Lung (tissue), 12 donors: Measurements from ENCODE around the gene BCAS1. TPM values are rescaled to one million over a fixed set of nuclear protein-coding genes. Genes with fewer than 3 reads are reported as not detected.

Source experiments
- ATAC-seq: fragments of 200-7000 bp; cut with Tn5 transposase; one replicate; pipeline ENCODE4 v1.9.1; 2020; ENCODE audit warnings: moderate number of reproducible peaks; ENCODE audit not compliant: insufficient read depth, low FRiP score
- DNase-seq, 3 donors: peaks; one replicate each; pipeline ENCODE4 v3.0.0-alpha.2; 2013 to 2017
- H3K27ac ChIP-seq, 2 donors: one replicate each; pipeline ENCODE4 v1.5.1; 2013; ENCODE audit warnings: mild to moderate bottlenecking in 2 of 2, moderate library complexity in 2 of 2, control low read depth in 1 of 2, inconsistent platforms in 1 of 2, low read depth in 1 of 2, low read length in 1 of 2
- H3K27me3 ChIP-seq, 3 donors: one replicate each; pipeline ENCODE4 v1.5.1; 2013; ENCODE audit warnings: low read length in 2 of 3; ENCODE audit not compliant: control insufficient read depth in 3 of 3, insufficient read depth in 3 of 3
- H3K36me3 ChIP-seq, 4 donors: one replicate each; pipeline ENCODE4 v1.5.1; 2013; ENCODE audit warnings: low read length in 4 of 4, mild to moderate bottlenecking in 1 of 4, moderate library complexity in 1 of 4; ENCODE audit not compliant: control insufficient read depth in 4 of 4, insufficient read depth in 4 of 4
- H3K4me1 ChIP-seq, 5 donors: one replicate each; pipeline ENCODE4 v1.5.1; 2013; ENCODE audit warnings: low read length in 5 of 5, mild to moderate bottlenecking in 2 of 5, moderate library complexity in 1 of 5; ENCODE audit not compliant: control insufficient read depth in 5 of 5, insufficient read depth in 5 of 5
- H3K4me3 ChIP-seq: one replicate; pipeline ENCODE4 v1.5.1; 2013; ENCODE audit warnings: mild to moderate bottlenecking, control low read depth, moderate library complexity
- H3K9ac ChIP-seq, 2 donors: one replicate each; pipeline ENCODE4 v1.5.1; 2013; ENCODE audit warnings: low read length in 2 of 2, control low read depth in 1 of 2; ENCODE audit not compliant: insufficient read depth in 1 of 2
- H3K9me3 ChIP-seq, 4 donors: one replicate each; pipeline ENCODE4 v1.5.1; 2013; ENCODE audit warnings: low read length in 3 of 4, mild to moderate bottlenecking in 1 of 4, moderate library complexity in 1 of 4; ENCODE audit not compliant: control insufficient read depth in 4 of 4, insufficient read depth in 3 of 4
- WGBS, 2 donors: extraction: QIAGEN DNeasy Blood & Tissue Kit; methylation state at CpG; one replicate each; pipeline ENCODE4 v1.1.7; 2013; 5-methylcytosine and 5-hydroxymethylcytosine counted together
- polyA plus RNA-seq, 2 donors: library from polyadenylated mRNA; stranded (reverse); fragments of 200-250 nt; gene quantifications; one replicate each; pipeline ENCODE4 v1.2.1, GENCODE V29; 2013
- total RNA-seq, 2 donors: library from RNA; depleted of rRNA in 1 of 2; stranded (reverse); fragments of >200 nt in 1 of 2; gene quantifications; one replicate each; pipeline ENCODE4 v1.2.1, GENCODE V29; 2014 to 2021
- TF ChIP-seq, protein P1 (sequence below): IDR thresholded peaks from 2 replicates; pipeline ENCODE4 v1.5.1; 2012; ENCODE audit warnings: mild to moderate bottlenecking; ENCODE audit errors: control extremely low read depth, extremely low read depth
- donor health status: control.
- donor health status: control.
- donor health status: Bipolar disorder and iron deficiency.
- donor health status: healthy.
- donor health status: DM: yes; HTN: yes; CAD: no.

BCAS1 gene
- total and polyA plus RNA-seq, 4 donors: 1.2 to 4.0 (median 2.3) TPM

DNA sequence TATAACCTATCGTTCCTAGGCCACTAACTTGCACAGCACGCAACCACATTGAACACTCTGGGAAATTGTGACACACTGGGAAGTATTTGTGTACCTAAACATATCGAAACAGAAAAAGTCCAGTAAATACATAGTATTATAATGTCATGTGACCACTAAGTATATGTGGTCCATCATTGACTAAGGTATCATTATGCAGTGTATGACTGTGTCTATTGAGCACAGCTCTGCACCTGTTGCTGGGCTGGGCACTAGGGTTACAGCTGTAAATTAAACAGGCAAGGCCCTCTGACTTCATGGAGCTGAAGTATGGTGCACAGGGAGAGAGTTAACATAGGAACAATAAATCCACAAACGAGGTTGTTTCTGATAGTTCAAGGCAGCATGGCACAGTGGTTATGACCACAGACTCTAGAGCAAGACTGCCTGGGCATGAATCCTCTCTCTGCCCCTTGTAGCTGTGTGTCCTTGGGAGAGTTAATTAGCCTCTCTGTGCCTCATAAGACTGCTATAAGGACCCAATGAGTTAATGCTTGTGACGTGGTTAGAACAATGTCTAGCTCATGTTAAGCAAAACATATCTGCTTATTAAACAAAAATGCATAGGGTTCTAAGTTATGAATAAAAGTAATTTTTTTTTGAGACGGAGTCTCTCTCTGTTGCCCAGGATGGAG is 10.6 kb downstream of the BCAS1 start:
- H3K27me3 ChIP-seq: peaks cover 0 to 2% (median 0%) of the 10 kb centered on the region in 3 donors
- no peak overlapping the region for H3K4me3 ChIP-seq
- no peak overlapping the region for H3K27ac ChIP-seq
- H3K9ac ChIP-seq: no peak overlapping the region
- no peaks in the 10 kb centered on the region for H3K36me3 ChIP-seq
- no peaks in the 10 kb centered on the region for H3K9me3 ChIP-seq
- no peaks in the 10 kb centered on the region for H3K4me1 ChIP-seq
- DNase-seq: no peak
- TF ChIP-seq, protein P1, sequence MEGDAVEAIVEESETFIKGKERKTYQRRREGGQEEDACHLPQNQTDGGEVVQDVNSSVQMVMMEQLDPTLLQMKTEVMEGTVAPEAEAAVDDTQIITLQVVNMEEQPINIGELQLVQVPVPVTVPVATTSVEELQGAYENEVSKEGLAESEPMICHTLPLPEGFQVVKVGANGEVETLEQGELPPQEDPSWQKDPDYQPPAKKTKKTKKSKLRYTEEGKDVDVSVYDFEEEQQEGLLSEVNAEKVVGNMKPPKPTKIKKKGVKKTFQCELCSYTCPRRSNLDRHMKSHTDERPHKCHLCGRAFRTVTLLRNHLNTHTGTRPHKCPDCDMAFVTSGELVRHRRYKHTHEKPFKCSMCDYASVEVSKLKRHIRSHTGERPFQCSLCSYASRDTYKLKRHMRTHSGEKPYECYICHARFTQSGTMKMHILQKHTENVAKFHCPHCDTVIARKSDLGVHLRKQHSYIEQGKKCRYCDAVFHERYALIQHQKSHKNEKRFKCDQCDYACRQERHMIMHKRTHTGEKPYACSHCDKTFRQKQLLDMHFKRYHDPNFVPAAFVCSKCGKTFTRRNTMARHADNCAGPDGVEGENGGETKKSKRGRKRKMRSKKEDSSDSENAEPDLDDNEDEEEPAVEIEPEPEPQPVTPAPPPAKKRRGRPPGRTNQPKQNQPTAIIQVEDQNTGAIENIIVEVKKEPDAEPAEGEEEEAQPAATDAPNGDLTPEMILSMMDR: no peak
- WGBS, 2 donors: 92 to 93% methylated on average over 6 of the region's 6 CpGs
- no peak for ATAC-seq

DNA sequence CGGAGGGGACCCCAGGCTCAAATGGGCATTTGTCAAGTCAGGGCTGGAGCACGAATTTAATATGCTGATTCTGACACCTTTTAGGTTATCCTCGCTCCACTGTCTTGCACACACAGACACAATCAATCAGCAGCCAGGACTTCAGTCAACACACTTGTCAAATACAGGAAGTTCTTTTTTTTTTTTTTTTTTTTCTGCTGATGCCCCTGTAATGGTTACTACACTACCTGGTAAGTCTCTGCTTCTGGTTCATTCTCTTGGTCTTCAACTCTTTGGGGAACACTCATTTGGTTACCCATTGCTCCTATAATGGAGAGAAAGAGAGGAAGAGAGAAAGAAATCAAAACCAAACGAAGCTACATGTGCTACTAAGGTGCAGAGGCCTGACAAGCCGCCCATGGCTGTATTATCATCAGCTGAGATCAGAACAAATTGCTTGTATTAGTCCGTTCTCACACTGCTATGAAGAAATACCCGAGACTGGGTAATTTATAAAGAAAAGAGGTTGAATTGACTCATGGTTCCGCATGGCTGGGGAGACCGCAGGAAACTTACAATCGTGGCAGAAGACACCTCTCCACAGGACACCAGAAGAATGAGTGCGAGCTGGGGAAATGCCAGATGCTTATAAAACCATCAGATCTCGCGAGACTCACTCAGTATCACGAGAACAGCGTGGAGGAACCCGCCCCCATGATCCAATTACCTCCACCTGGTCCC is 11.8 kb downstream of the BCAS1 start:
- no peaks in the 10 kb centered on the region for H3K4me1 ChIP-seq
- H3K9me3 ChIP-seq: no peaks in the 10 kb centered on the region
- DNase-seq (no peak), ATAC-seq (no peak)
- H3K36me3 ChIP-seq: no peaks in the 10 kb centered on the region
- H3K9ac ChIP-seq: no peak overlapping the region
- WGBS, 2 donors: 76 to 84% methylated on average over 16 of the region's 16 CpGs
- peaks cover 0 to 2% (median 0%) of the 10 kb centered on the region in 3 donors for H3K27me3 ChIP-seq
- no peak overlapping the region for H3K4me3 ChIP-seq
- no peak overlapping the region for H3K27ac ChIP-seq
- TF ChIP-seq, protein P1: no peak

DNA sequence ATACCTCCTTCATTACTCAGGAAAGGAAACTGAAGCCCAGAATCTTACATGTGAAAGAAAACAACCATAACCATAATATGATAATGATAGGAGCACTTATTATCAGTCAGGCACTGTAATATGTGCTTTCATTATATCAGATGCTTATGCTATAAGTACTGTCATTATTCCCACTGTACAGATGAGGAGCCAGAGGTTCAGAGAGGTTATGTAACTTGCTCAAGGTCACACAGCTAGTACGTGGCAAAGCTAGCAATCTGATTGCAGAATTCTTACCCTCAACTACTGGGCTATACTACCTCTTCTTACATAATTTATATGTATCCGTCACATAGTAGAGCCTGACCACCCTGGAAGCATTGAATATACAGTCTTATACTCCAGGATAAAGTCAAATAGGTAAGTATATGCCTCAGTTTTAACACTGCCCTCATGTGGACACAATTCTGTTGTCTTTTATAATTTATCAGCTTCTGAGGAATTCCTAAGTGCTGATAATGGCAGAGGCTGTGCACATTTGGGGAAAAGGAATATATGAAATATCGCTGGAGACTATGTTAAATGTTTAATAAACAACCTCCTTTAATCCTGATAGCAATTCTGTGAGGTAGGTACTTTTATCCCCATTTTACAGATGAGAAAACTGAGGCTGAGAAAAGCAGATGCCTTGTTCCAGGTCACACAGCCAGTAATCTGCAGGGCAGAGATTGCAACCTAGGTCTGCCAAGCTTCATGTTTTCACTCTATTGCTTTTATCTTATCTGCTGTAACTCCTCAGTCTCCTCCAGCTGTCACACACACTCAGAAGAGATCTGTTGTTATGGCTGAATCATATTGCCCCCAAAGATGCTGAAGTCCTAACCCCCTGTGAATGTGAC is 13.4 kb downstream of the BCAS1 start:
- 88 to 89% methylated on average over 3 of the region's 3 CpGs for WGBS, 2 donors

More for the DNA sequence above, 13.4 kb downstream of the BCAS1 start:
- no peak overlapping the region for H3K27ac ChIP-seq
- TF ChIP-seq, protein P1: no peak
- H3K36me3 ChIP-seq: no peaks in the 10 kb centered on the region
- ATAC-seq: no peak
- H3K4me3 ChIP-seq: no peak overlapping the region
- H3K9me3 ChIP-seq: no peaks in the 10 kb centered on the region
- no peak for DNase-seq
- H3K27me3 ChIP-seq: peaks cover 0 to 2% (median 0%) of the 10 kb centered on the region in 3 donors
- no peaks in the 10 kb centered on the region for H3K4me1 ChIP-seq
- no peak overlapping the region for H3K9ac ChIP-seq
